A673 (cell line): Measurements from ENCODE around the gene VSTM1.

Source experiments
- EZH2 ChIP-seq: fragments of 200-600 bp; sonication (generic); IDR thresholded peaks from 2 replicates; pipeline ENCODE4 v1.6.1; 2017; ENCODE audit warnings: borderline replicate concordance, low read depth, mild to moderate bottlenecking, mixed read lengths, antibody characterized with exemption, low read length; ENCODE audit not compliant: poor library complexity, severe bottlenecking
- TF ChIP-seq, protein P1 (sequence below): fragments of 300-800, 200-600 bp; sonication (generic); conservative IDR thresholded peaks from 2 replicates; pipeline ENCODE4 v1.5.1; 2017; ENCODE audit warnings: low read depth, mild to moderate bottlenecking, antibody characterized with exemption, low read length, moderate library complexity, mixed read lengths

DNA sequence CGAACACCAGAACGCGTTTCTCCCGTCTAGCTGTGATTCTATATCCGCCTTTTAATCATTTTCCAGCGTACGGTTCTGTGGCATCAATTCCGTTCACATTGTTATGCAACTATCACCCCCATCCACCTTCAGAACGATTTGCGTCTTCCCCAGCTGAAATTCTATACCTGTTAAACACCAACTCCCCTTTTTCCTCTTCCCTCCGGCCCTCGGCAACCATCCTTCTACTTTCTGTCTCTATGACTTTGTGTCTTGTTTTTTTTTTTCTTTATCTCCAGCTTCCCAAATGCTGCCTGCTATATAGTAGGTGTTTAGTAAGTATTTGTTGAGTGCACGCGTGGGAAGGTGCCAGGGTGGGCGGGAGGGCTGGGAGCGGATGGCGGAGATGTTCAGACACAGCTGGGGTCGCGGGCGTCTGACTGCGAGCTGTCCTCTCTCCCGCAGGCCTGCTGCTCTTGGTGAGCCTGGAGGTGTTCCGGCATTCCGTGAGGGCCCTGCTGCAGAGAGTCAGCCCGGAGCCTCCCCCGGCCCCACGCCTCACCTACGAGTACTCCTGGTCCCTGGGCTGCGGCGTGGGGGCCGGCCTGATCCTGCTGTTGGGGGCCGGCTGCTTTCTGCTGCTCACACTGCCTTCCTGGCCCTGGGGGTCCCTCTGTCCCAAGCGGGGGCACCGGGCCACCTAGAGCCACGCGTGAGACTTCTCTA, 52.0 kb downstream of the VSTM1 start:
- TF ChIP-seq, protein P1, sequence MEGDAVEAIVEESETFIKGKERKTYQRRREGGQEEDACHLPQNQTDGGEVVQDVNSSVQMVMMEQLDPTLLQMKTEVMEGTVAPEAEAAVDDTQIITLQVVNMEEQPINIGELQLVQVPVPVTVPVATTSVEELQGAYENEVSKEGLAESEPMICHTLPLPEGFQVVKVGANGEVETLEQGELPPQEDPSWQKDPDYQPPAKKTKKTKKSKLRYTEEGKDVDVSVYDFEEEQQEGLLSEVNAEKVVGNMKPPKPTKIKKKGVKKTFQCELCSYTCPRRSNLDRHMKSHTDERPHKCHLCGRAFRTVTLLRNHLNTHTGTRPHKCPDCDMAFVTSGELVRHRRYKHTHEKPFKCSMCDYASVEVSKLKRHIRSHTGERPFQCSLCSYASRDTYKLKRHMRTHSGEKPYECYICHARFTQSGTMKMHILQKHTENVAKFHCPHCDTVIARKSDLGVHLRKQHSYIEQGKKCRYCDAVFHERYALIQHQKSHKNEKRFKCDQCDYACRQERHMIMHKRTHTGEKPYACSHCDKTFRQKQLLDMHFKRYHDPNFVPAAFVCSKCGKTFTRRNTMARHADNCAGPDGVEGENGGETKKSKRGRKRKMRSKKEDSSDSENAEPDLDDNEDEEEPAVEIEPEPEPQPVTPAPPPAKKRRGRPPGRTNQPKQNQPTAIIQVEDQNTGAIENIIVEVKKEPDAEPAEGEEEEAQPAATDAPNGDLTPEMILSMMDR: no peak
- TF ChIP-seq EZH2: no peak
